ENCODE results near the gene KDM3B.

The KDM3B gene

GRCh38 chr5:138352722-138353559 lies 456 bp downstream of the KDM3B start:
- TF ChIP-seq JUND (IDR thresholded peaks at IDR 0.05; ENCODE audit: low read depth) = no peak
- in situ Hi-C loops (cut with HindIII; ENCODE audit: low pct_unique_long_range_greater_than_20kb, low sequenced_read_pairs) = no loop called here
- DNase-seq (ENCODE audit: low read depth in 1 of 2, low spot score in 1 of 2) = peak in 1 of 2 experiments; percentile 53

- DNase-seq (ENCODE audit: low read depth in 1 of 2, low spot score in 1 of 2) = no peak
- TF ChIP-seq JUND (IDR thresholded peaks at IDR 0.05; ENCODE audit: low read depth) = no peak
- in situ Hi-C loops (cut with HindIII; ENCODE audit: low pct_unique_long_range_greater_than_20kb, low sequenced_read_pairs) = no loop called here
Observed at GRCh38 chr5:138353560-138354080, 1.1 kb downstream of the KDM3B start.

- in situ Hi-C loops (cut with HindIII; ENCODE audit: low pct_unique_long_range_greater_than_20kb, low sequenced_read_pairs) = no loop called here
- DNase-seq (ENCODE audit: low read depth in 1 of 2, low spot score in 1 of 2) = no peak
- no peak for TF ChIP-seq JUND (IDR thresholded peaks at IDR 0.05; ENCODE audit: low read depth)
Observed at GRCh38 chr5:138354387-138354786, 1.9 kb downstream of the KDM3B start.

GRCh38 chr5:138354926-138355378 lies 2.5 kb downstream of the KDM3B start:
- no peak for TF ChIP-seq JUND (IDR thresholded peaks at IDR 0.05; ENCODE audit: low read depth)
- peak; percentile 60 to 86 for DNase-seq (ENCODE audit: low read depth in 1 of 2, low spot score in 1 of 2)
- in situ Hi-C loops (cut with HindIII; ENCODE audit: low pct_unique_long_range_greater_than_20kb, low sequenced_read_pairs) = no loop called here

- DNase-seq (ENCODE audit: low read depth in 1 of 2, low spot score in 1 of 2) = no peak
- no peak for TF ChIP-seq JUND (IDR thresholded peaks at IDR 0.05; ENCODE audit: low read depth)
- in situ Hi-C loops (cut with HindIII; ENCODE audit: low pct_unique_long_range_greater_than_20kb, low sequenced_read_pairs) = no loop called here
Observed at GRCh38 chr5:138359621-138360020, 7.1 kb downstream of the KDM3B start.

- in situ Hi-C loops (cut with HindIII; ENCODE audit: low pct_unique_long_range_greater_than_20kb, low sequenced_read_pairs) = no loop called here
- no peak for DNase-seq (ENCODE audit: low read depth in 1 of 2, low spot score in 1 of 2)
- no peak for TF ChIP-seq JUND (IDR thresholded peaks at IDR 0.05; ENCODE audit: low read depth)
Observed at GRCh38 chr5:138360941-138361452, 8.5 kb downstream of the KDM3B start.

GRCh38 chr5:138364576-138364975 lies 12.1 kb downstream of the KDM3B start:
- in situ Hi-C loops (cut with HindIII; ENCODE audit: low pct_unique_long_range_greater_than_20kb, low sequenced_read_pairs) = no loop called here
- no peak for DNase-seq (ENCODE audit: low read depth in 1 of 2, low spot score in 1 of 2)
- no peak for TF ChIP-seq JUND (IDR thresholded peaks at IDR 0.05; ENCODE audit: low read depth)

- in situ Hi-C loops (cut with HindIII; ENCODE audit: low pct_unique_long_range_greater_than_20kb, low sequenced_read_pairs) = no loop called here
- no peak for DNase-seq (ENCODE audit: low read depth in 1 of 2, low spot score in 1 of 2)
- TF ChIP-seq JUND (IDR thresholded peaks at IDR 0.05; ENCODE audit: low read depth) = no peak
Observed at GRCh38 chr5:138366632-138367382, 14.3 kb downstream of the KDM3B start.

- TF ChIP-seq JUND (IDR thresholded peaks at IDR 0.05; ENCODE audit: low read depth) = no peak
- DNase-seq (ENCODE audit: low read depth in 1 of 2, low spot score in 1 of 2) = no peak
- in situ Hi-C loops (cut with HindIII; ENCODE audit: low pct_unique_long_range_greater_than_20kb, low sequenced_read_pairs) = no loop called here
Observed at GRCh38 chr5:138369261-138369660, 16.8 kb downstream of the KDM3B start.

- in situ Hi-C loops (cut with HindIII; ENCODE audit: low pct_unique_long_range_greater_than_20kb, low sequenced_read_pairs) = no loop called here
- no peak for TF ChIP-seq JUND (IDR thresholded peaks at IDR 0.05; ENCODE audit: low read depth)
- DNase-seq (ENCODE audit: low read depth in 1 of 2, low spot score in 1 of 2) = no peak
Observed at GRCh38 chr5:138369706-138370105, 17.2 kb downstream of the KDM3B start.

- TF ChIP-seq JUND (IDR thresholded peaks at IDR 0.05; ENCODE audit: low read depth) = no peak
- no peak for DNase-seq (ENCODE audit: low read depth in 1 of 2, low spot score in 1 of 2)
- in situ Hi-C loops (cut with HindIII; ENCODE audit: low pct_unique_long_range_greater_than_20kb, low sequenced_read_pairs) = no loop called here
Observed at GRCh38 chr5:138370537-138370936, 18.1 kb downstream of the KDM3B start.

GRCh38 chr5:138371454-138371853 lies 19.0 kb downstream of the KDM3B start:
- DNase-seq (ENCODE audit: low read depth in 1 of 2, low spot score in 1 of 2) = no peak
- no peak for TF ChIP-seq JUND (IDR thresholded peaks at IDR 0.05; ENCODE audit: low read depth)
- in situ Hi-C loops (cut with HindIII; ENCODE audit: low pct_unique_long_range_greater_than_20kb, low sequenced_read_pairs) = no loop called here

GRCh38 chr5:138372225-138372624 lies 19.7 kb downstream of the KDM3B start:
- DNase-seq (ENCODE audit: low read depth in 1 of 2, low spot score in 1 of 2) = no peak
- no peak for TF ChIP-seq JUND (IDR thresholded peaks at IDR 0.05; ENCODE audit: low read depth)
- in situ Hi-C loops (cut with HindIII; ENCODE audit: low pct_unique_long_range_greater_than_20kb, low sequenced_read_pairs) = no loop called here

Measured in T47D (cell line).